KOPT-K1 (cell line): ENCODE measurements around the gene MYLK2.

Experiments
- H3K27ac ChIP-seq: fragments of 200-600 bp; sonication (generic); 2 replicates; pipeline ENCODE4 v1.5.1; 2016; ENCODE audit warnings: antibody characterized with exemption, mild to moderate bottlenecking, low read depth, low read length; ENCODE audit not compliant: poor library complexity, severe bottlenecking
- H3K36me3 ChIP-seq: fragments of 200-600 bp; sonication (generic); 2 replicates; pipeline ENCODE4 v1.5.1; 2017; ENCODE audit warnings: antibody characterized with exemption, mild to moderate bottlenecking, low read length, moderate library complexity; ENCODE audit not compliant: insufficient read depth
- H3K9me3 ChIP-seq: fragments of 200-600 bp; sonication (generic); 2 replicates; pipeline ENCODE4 v1.5.1; 2017; ENCODE audit warnings: antibody characterized with exemption, low read length, mild to moderate bottlenecking; ENCODE audit not compliant: insufficient read depth, poor library complexity, severe bottlenecking

Gene MYLK2

GRCh38 chr20:31851240-31851955, 32.2 kb downstream of the MYLK2 start:
- no peaks in the 10 kb centered on the region for H3K9me3 ChIP-seq
- no peaks in the 10 kb centered on the region for H3K36me3 ChIP-seq

GRCh38 chr20:31853481-31853880, 34.3 kb downstream of the MYLK2 start:
- no peaks in the 10 kb centered on the region for H3K36me3 ChIP-seq
- no peaks in the 10 kb centered on the region for H3K9me3 ChIP-seq
- no peak overlapping the region for H3K27ac ChIP-seq

More at GRCh38 chr20:31851240-31851955, 32.2 kb downstream of the MYLK2 start:
- H3K27ac ChIP-seq = no peak overlapping the region

GRCh38 chr20:31856516-31856915, 37.4 kb downstream of the MYLK2 start:
- Histone ChIP-seq H3K9me3 (no peaks in the 10 kb centered on the region), H3K27ac (no peak overlapping the region)

GRCh38 chr20:31857861-31858759, 39.0 kb downstream of the MYLK2 start:
- no peak overlapping the region for H3K27ac ChIP-seq
- no peaks in the 10 kb centered on the region for H3K9me3 ChIP-seq
- H3K36me3 ChIP-seq = no peaks in the 10 kb centered on the region

More at GRCh38 chr20:31856516-31856915, 37.4 kb downstream of the MYLK2 start:
- no peaks in the 10 kb centered on the region for H3K36me3 ChIP-seq

- Histone ChIP-seq H3K27ac (no peak overlapping the region), H3K9me3 (no peaks in the 10 kb centered on the region), H3K36me3 (no peaks in the 10 kb centered on the region)
These were observed 39.6 kb downstream of the MYLK2 start for GRCh38 chr20:31858760-31859083.

- Histone ChIP-seq H3K36me3 (no peaks in the 10 kb centered on the region), H3K27ac (no peak overlapping the region), H3K9me3 (no peaks in the 10 kb centered on the region)
These were observed 40.3 kb downstream of the MYLK2 start for GRCh38 chr20:31859266-31859997.

GRCh38 chr20:31859998-31860380, 40.8 kb downstream of the MYLK2 start:
- Histone ChIP-seq H3K36me3 (no peaks in the 10 kb centered on the region), H3K27ac (no peak overlapping the region)

GRCh38 chr20:31860390-31861134, 41.4 kb downstream of the MYLK2 start:
- H3K9me3 ChIP-seq = no peaks in the 10 kb centered on the region
- no peaks in the 10 kb centered on the region for H3K36me3 ChIP-seq
- no peak overlapping the region for H3K27ac ChIP-seq

More at GRCh38 chr20:31859998-31860380, 40.8 kb downstream of the MYLK2 start:
- no peaks in the 10 kb centered on the region for H3K9me3 ChIP-seq

GRCh38 chr20:31861135-31861384, 41.9 kb downstream of the MYLK2 start:
- Histone ChIP-seq H3K27ac (no peak overlapping the region), H3K36me3 (no peaks in the 10 kb centered on the region), H3K9me3 (no peaks in the 10 kb centered on the region)

- Histone ChIP-seq H3K36me3 (no peaks in the 10 kb centered on the region), H3K9me3 (no peaks in the 10 kb centered on the region), H3K27ac (no peak overlapping the region)
These were observed 42.4 kb downstream of the MYLK2 start for GRCh38 chr20:31861385-31862156.

GRCh38 chr20:31862157-31862470, 43.0 kb downstream of the MYLK2 start:
- H3K27ac ChIP-seq = no peak overlapping the region
- no peaks in the 10 kb centered on the region for H3K9me3 ChIP-seq

GRCh38 chr20:31862506-31862905, 43.4 kb downstream of the MYLK2 start:
- H3K9me3 ChIP-seq = no peaks in the 10 kb centered on the region
- no peaks in the 10 kb centered on the region for H3K36me3 ChIP-seq
- no peak overlapping the region for H3K27ac ChIP-seq

More at GRCh38 chr20:31862157-31862470, 43.0 kb downstream of the MYLK2 start:
- H3K36me3 ChIP-seq = no peaks in the 10 kb centered on the region

- no peaks in the 10 kb centered on the region for H3K36me3 ChIP-seq
- H3K9me3 ChIP-seq = no peaks in the 10 kb centered on the region
- no peak overlapping the region for H3K27ac ChIP-seq
These were observed 44.3 kb downstream of the MYLK2 start for GRCh38 chr20:31863296-31864085.
